Activated CD8-positive, alpha-beta T cell treated with anti-CD3 and anti-CD28 coated beads, Interleukin-2, amount 10 ng/mL, durations not matched to agents 7 days and 5 days (primary cell): ENCODE measurements around the gene RARS2. TPM values are rescaled to one million over a fixed set of nuclear protein-coding genes. Genes with fewer than 3 reads are reported as not detected.
"Not testable (repeated sequence)": the region's sequence is repeated elsewhere in the genome, so short reads cannot be mapped to it uniquely, and the experiment has no call there.

Experiments used
- ATAC-seq: fragments of 150-1000 bp; cut with Tn5 transposase; one replicate; pipeline ENCODE4 v1.10.0; 2021; ENCODE audit warnings: moderate library complexity
- CTCF ChIA-PET: fragments of 350-600 bp; sonication (Branson Sonifier 250); formaldehyde crosslinking; loops from one replicate; lab custom pipeline; 2021; ENCODE audit warnings: antibody characterized with exemption; lab: Charles Lee
- POLR2A ChIA-PET: fragments of 350-600 bp; sonication (Branson Sonifier 250); formaldehyde crosslinking; loops from one replicate; lab custom pipeline; 2021; ENCODE audit warnings: antibody characterized with exemption; lab: Charles Lee
- DNase-seq: peaks from one replicate; pipeline ENCODE4 v3.0.0-alpha.2; 2020
- H3K27ac Mint-ChIP-seq: one replicate; pipeline ENCODE4 v1.8.0; 2021; ENCODE audit warnings: mild to moderate bottlenecking, mixed read lengths
- H3K27me3 Mint-ChIP-seq: one replicate; pipeline ENCODE4 v1.8.0; 2021; ENCODE audit warnings: low read depth, mixed read lengths
- H3K36me3 Mint-ChIP-seq: one replicate; pipeline ENCODE4 v1.8.0; 2021; ENCODE audit warnings: low read depth, mixed read lengths
- H3K4me1 Mint-ChIP-seq: one replicate; pipeline ENCODE4 v1.8.0; 2021; ENCODE audit warnings: low read depth, mixed read lengths
- H3K4me3 Mint-ChIP-seq: one replicate; pipeline ENCODE4 v1.8.0; 2021; ENCODE audit warnings: mild to moderate bottlenecking, mixed read lengths
- H3K9me3 Mint-ChIP-seq: one replicate; pipeline ENCODE4 v1.8.0; 2022; ENCODE audit warnings: mixed read lengths; ENCODE audit not compliant: insufficient read depth
- total RNA-seq, 2 experiments: library from RNA; stranded (reverse); gene quantifications; one replicate each; pipeline ENCODE4 v1.2.3, GENCODE V29; 2021

RARS2 gene
- total RNA-seq, 2 experiments from 2014 or later, result 20.6 to 21.4 TPM

GRCh38 chr6:87494761-87495422 is 94.9 kb downstream of the RARS2 start:
- no peak overlapping the region for H3K27ac Mint-ChIP-seq
- H3K27me3 Mint-ChIP-seq, result no peaks in the 10 kb centered on the region
- DNase-seq (no peak), ATAC-seq (no peak)
- peaks cover 3% of the 10 kb centered on the region for H3K4me1 Mint-ChIP-seq
- no peaks in the 10 kb centered on the region for H3K9me3 Mint-ChIP-seq
- H3K36me3 Mint-ChIP-seq, result peaks cover 18% of the 10 kb centered on the region
- POLR2A ChIA-PET, result interaction anchor here (0.9 kb wide), 1 partner anchor 20 kb away, joined by 3 read pairs; no protein-coding TSS in a partner anchor
- H3K4me3 Mint-ChIP-seq, result no peak overlapping the region
- CTCF ChIA-PET, result interaction anchor here (0.7 to 1.2 kb wide), 4 partner anchors 9 to 326 kb away, joined by 3 to 4 read pairs (median 3); no protein-coding TSS in a partner anchor

- DNase-seq, H3K27ac Mint-ChIP-seq, POLR2A ChIA-PET, H3K4me1 Mint-ChIP-seq, H3K9me3 Mint-ChIP-seq, H3K27me3 Mint-ChIP-seq, H3K4me3 Mint-ChIP-seq, ATAC-seq: not testable (repeated sequence)
- H3K36me3 Mint-ChIP-seq, result peaks cover 15% of the 10 kb centered on the region
- CTCF ChIA-PET, result interaction anchor here (2.0 kb wide), 1 partner anchor 17 kb away, joined by 6 read pairs; no protein-coding TSS in a partner anchor
These were observed 100.5 kb downstream of the RARS2 start for GRCh38 chr6:87489326-87489725.

- no peak for DNase-seq
- no peak overlapping the region for H3K27ac Mint-ChIP-seq
These were observed 102.2 kb downstream of the RARS2 start for GRCh38 chr6:87487555-87487954.

DNA sequence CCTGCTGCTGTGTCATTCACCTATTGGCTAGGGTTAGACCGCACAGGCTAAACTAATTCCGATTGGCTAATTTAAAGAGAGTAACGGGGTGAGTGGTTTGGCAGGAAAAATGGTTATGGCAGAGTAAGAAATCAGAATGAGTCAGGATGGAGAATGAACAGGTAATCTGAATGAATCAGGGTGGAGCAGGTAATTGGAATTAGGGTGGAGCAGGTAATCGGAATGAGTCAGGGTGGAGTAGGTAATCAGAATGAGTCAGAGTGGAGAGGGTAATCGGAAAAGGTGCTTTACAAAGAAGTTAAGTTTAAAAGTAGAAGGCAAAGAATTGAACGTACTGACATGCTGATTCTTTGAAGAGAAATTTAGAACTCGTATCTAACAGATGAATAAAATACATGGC is 105.3 kb downstream of the RARS2 start:
- CTCF ChIA-PET, result no interaction called here
- no peaks in the 10 kb centered on the region for H3K9me3 Mint-ChIP-seq
- ATAC-seq (no peak), DNase-seq (no peak)
- no peaks in the 10 kb centered on the region for H3K27me3 Mint-ChIP-seq
- H3K4me3 Mint-ChIP-seq, result no peak overlapping the region
- POLR2A ChIA-PET, result no interaction called here
- H3K36me3 Mint-ChIP-seq, result peaks cover 9% of the 10 kb centered on the region
- peaks cover 14% of the 10 kb centered on the region for H3K4me1 Mint-ChIP-seq
- peak overlapping the region; percentile 44 for H3K27ac Mint-ChIP-seq

More at GRCh38 chr6:87487555-87487954, 102.2 kb downstream of the RARS2 start:
- CTCF ChIA-PET, result no interaction called here
- Mint-ChIP-seq H3K4me3 (no peak overlapping the region), H3K27me3 (no peaks in the 10 kb centered on the region), H3K36me3 (peaks cover 13% of the 10 kb centered on the region), H3K4me1 (peaks cover 14% of the 10 kb centered on the region), H3K9me3 (no peaks in the 10 kb centered on the region)
- no peak for ATAC-seq
- POLR2A ChIA-PET, result no interaction called here

DNA sequence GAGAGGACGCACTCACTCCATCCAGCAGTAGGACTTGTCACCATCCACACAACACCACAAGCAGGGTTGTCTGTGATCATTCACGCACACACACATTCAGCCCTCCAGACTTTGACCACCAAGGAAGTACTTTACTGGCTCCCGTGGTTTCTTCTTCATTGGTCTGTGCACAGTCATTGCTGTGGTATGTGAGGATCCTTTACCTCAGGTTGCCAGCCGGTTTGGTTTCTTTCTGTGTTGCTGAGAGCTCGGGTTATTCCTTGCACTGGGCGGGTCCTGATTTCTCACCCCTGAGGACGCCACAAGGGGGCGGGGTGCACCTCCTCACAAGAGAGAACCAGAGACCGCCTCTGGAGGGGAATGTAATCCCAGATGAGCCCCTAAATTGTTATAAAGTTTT is 105.9 kb downstream of the RARS2 start:
- ATAC-seq (peak; percentile 53), DNase-seq (peak; percentile 45)
- POLR2A ChIA-PET, result no interaction called here
- Mint-ChIP-seq H3K27me3 (no peaks in the 10 kb centered on the region), H3K9me3 (no peaks in the 10 kb centered on the region), H3K4me3 (no peak overlapping the region), H3K27ac (peak overlapping the region; percentile 30), H3K36me3 (peaks cover 8% of the 10 kb centered on the region), H3K4me1 (peaks cover 14% of the 10 kb centered on the region)
- CTCF ChIA-PET, result interaction anchor here (0.6 kb wide), 1 partner anchor 424 kb away, joined by 3 read pairs; no protein-coding TSS in a partner anchor

GRCh38 chr6:87482366-87482765 is 107.4 kb downstream of the RARS2 start:
- Mint-ChIP-seq H3K4me1 (peaks cover 14% of the 10 kb centered on the region), H3K27me3 (no peaks in the 10 kb centered on the region), H3K27ac (no peak overlapping the region), H3K9me3 (no peaks in the 10 kb centered on the region), H3K36me3 (peaks cover 13% of the 10 kb centered on the region), H3K4me3 (no peak overlapping the region)
- ATAC-seq (no peak), DNase-seq (no peak)
- POLR2A ChIA-PET, result no interaction called here
- CTCF ChIA-PET, result no interaction called here

DNA sequence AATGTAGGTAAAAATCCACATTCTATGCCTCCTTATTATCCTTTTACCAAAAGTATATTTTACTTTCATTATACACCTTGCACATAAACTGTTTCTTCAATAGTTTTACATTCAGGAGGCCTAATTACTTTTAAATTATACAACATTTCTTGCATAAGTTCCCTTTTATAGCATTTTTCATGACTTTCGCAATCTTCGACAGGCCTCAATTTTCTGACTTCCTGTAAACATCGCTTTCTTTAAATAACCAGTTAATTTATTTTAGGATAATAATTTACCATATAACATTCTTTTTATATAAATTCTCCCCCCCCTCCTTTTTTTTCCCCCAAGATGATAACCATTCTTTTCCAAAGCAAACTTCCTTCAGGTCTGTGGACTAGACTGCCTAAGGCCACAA is 107.9 kb downstream of the RARS2 start:
- H3K27me3 Mint-ChIP-seq, result no peaks in the 10 kb centered on the region
- H3K4me3 Mint-ChIP-seq, result no peak overlapping the region
- H3K9me3 Mint-ChIP-seq, result no peaks in the 10 kb centered on the region
- H3K27ac Mint-ChIP-seq, result no peak overlapping the region
- ChIA-PET CTCF (interaction anchor here (0.6 kb wide), 1 partner anchor 284 kb away, joined by 3 read pairs; no protein-coding TSS in a partner anchor), POLR2A (no interaction called here)
- no peak for ATAC-seq
- no peak for DNase-seq
- H3K4me1 Mint-ChIP-seq, result peaks cover 14% of the 10 kb centered on the region
- peaks cover 13% of the 10 kb centered on the region for H3K36me3 Mint-ChIP-seq

DNA sequence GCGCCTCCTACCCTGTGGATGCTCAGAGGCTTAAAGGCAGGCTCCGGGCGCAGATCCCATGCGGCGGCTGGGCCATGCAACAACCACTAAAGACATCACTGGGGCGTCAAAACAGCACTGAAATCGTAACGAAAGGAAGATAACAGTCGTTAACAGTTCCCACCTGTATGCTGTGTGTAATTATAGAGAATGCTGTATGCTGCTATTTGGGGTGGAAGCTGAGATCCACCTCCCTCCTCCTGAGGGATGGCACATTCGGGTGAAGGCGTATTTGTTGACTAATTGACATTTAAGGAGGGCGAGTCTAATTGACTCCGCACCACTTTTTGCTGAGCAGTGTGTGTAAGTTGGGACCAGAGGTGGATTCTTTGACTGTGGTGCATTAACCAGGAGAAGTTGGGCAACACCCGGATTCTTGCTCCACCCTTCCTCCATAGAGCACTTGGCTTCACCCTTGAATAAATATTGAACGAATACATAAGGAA is 116.3 kb downstream of the RARS2 start:
- ATAC-seq (peak; percentile 80), DNase-seq (peak; percentile 69)
- ChIA-PET CTCF (interaction anchor here (1.2 kb wide), 1 partner anchor 80 kb away, joined by 3 read pairs; no protein-coding TSS in a partner anchor), POLR2A (interaction anchor here (0.9 kb wide), 1 partner anchor 229 kb away, joined by 3 read pairs; the partner anchor contains the start of gene AKIRIN2)
- peak overlapping the region; percentile 98 for H3K27ac Mint-ChIP-seq
- H3K9me3 Mint-ChIP-seq, result no peaks in the 10 kb centered on the region
- H3K36me3 Mint-ChIP-seq, result peaks cover 5% of the 10 kb centered on the region
- peaks cover 4% of the 10 kb centered on the region for H3K27me3 Mint-ChIP-seq
- peaks cover 15% of the 10 kb centered on the region for H3K4me1 Mint-ChIP-seq
- H3K4me3 Mint-ChIP-seq, result peak overlapping the region; percentile 98

GRCh38 chr6:87472525-87473418 is 117.0 kb downstream of the RARS2 start, which contains the start of gene SLC35A1:
Gene SLC35A1, plus strand, starts transcription at chr6:87472974. Its CDS starts 30 bp downstream, at chr6:87473004.
- CTCF ChIA-PET, result interaction anchor here (1.2 kb wide), 1 partner anchor 80 kb away, joined by 3 read pairs; no protein-coding TSS in a partner anchor
- peaks cover 9% of the 10 kb centered on the region for H3K27me3 Mint-ChIP-seq
- ATAC-seq (peak; percentile 95), DNase-seq (peak; percentile 86)
- no peaks in the 10 kb centered on the region for H3K9me3 Mint-ChIP-seq
- H3K27ac Mint-ChIP-seq, result peak within 1 kb of the TSS; percentile 98
- no peaks in the 10 kb centered on the region for H3K36me3 Mint-ChIP-seq
- H3K4me3 Mint-ChIP-seq, result peak within 1 kb of the TSS; percentile 98
- peaks cover 15% of the 10 kb centered on the region for H3K4me1 Mint-ChIP-seq
- POLR2A ChIA-PET, result interaction anchor here (0.7 to 0.9 kb wide), 3 partner anchors 117 to 230 kb away, joined by 3 read pairs; partner anchors contain the start of genes AKIRIN2 and ORC3

GRCh38 chr6:87465051-87465450 is 124.7 kb downstream of the RARS2 start:
- no peaks in the 10 kb centered on the region for H3K9me3 Mint-ChIP-seq
- ATAC-seq, result no peak
- H3K4me1 Mint-ChIP-seq, result no peaks in the 10 kb centered on the region
- peaks cover 40% of the 10 kb centered on the region for H3K27me3 Mint-ChIP-seq
- DNase-seq, result no peak
- no peak overlapping the region for H3K27ac Mint-ChIP-seq
- no peak overlapping the region for H3K4me3 Mint-ChIP-seq
- H3K36me3 Mint-ChIP-seq, result no peaks in the 10 kb centered on the region
- ChIA-PET POLR2A (no interaction called here), CTCF (no interaction called here)
